ENCODE data around the gene ZFAND5.

ZFAND5 gene, protein sequence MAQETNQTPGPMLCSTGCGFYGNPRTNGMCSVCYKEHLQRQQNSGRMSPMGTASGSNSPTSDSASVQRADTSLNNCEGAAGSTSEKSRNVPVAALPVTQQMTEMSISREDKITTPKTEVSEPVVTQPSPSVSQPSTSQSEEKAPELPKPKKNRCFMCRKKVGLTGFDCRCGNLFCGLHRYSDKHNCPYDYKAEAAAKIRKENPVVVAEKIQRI

DNA sequence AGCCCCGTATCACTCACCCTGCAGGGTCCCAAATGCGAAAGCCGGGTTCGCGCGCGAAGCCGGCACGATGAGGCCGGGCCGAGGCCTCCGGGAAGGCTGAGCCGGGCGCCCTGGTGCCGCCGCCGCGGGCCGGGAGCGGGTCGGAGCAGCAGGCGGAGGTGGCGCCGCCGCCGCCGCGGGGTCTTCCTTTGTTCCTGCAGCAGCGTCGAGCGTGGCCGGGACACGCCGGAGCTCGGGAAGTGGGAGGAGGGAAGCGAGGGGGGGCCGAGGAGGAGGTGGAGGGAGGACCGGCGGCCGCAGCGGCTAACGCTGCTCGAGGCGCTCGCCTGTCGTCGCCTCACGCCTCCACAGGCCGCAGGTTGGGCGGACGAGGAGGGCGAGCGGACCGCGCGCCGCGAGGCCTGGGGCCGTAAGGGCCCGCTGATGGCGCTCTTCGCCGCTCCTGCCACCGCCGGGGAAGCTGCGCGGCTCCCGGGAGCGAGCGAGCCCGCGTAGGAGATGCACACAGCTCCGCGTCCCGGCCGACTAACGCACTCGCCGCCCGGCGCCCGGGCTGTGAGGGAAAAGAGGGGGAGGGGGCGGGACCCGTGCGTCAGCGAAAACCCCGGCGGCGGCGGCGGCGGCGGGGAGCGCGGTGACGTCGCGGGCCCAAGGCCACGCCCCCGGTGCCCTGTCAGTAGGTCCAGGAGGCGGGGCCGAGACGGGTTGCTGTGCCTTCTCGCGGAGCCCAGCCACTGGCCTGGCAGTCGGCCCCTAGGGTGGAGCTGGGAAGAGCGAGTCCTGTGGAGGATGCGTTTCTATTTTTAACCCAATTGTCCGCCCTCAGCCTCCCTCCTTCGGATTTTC lies at the start of gene ZFAND5:
Gene ZFAND5, minus strand, starts transcription at position 530 of the 846 bp plus-strand sequence. CDS start 4,430 bp downstream, outside the sequence.
- peak; percentile 99 for DNase-seq

DNA sequence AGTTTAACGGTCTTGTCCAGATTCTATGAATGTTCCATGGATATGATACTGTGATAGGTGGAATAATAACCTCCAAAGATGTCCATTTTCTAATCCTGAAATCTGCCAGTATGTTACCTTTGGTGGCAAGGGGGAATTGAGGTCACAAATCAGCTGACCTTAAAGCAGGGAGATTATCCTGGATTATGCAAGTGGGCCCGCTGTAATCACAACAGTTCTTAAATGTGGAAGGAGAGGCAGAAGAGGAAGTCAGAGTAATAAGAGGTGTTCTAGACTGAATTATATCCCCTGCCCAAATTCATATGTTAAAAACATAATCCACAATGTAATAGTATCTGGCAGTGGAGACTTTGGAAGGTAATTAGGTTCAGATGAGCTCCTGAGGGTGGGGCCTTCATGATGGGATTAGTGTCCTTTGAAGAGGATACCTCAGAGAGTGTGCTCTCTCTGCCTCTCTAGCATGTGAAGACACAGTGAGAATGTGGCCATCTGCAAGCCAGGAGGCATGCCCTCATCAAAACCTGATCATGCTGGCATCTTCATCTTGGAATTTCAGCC lies 47.6 kb upstream of the ZFAND5 start:
- no peak for DNase-seq

DNA sequence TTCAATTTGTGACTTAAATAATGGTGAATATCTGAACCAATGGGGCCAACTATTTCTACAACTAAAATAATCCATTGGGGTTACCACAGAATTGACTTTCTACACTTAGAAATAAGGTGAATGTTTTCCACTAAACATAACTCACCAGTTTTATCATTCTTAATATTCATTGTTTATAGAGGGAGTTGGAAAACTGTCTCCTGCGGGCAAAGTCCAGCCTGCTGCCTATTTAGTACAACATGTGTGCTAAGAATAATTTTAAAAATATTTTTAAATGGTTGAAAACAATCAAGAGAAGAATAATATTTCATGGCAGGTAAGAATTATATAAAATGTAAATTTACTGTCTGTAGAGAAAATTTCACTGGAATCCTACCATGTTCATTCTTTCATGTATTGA lies 45.2 kb upstream of the ZFAND5 start:
- DNase-seq = no peak

DNA sequence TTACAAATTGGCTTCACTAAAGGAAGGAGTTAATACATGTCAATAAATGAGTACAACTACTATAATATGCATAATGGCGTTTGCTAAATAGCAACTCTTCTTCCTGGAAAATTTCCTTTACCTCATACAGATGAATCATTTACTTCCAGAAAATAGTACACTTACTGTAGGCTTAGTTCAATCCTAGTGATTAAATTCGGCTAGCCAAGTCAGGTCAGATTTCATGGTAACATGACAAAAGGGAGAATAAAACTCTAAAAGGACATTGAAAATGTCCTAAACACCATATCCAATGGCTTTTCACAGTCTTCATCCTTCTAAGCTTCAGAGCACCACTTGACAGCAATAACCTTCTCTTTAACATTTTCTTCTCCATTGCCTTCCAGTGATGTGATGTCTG lies 42.1 kb upstream of the ZFAND5 start:
- no peak for DNase-seq

DNA sequence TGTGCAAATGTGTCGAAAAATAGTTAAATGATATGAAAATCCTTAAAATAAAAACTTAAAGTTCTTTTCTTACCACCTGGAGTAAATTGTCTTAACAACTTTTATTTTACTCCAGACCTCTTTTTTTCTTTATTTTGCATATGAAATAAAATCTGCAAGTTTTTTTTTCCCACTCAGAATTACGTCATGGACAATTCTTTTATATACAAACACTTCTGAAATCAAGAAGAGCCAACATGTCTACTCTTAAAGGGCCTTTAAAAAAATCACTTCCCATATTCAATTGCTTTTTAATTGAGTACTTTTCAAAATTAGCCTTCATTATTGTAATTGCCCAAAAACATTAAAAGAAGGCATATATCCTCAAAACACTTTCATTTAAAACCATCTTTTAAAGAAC lies 37.7 kb upstream of the ZFAND5 start:
- no peak for DNase-seq

DNA sequence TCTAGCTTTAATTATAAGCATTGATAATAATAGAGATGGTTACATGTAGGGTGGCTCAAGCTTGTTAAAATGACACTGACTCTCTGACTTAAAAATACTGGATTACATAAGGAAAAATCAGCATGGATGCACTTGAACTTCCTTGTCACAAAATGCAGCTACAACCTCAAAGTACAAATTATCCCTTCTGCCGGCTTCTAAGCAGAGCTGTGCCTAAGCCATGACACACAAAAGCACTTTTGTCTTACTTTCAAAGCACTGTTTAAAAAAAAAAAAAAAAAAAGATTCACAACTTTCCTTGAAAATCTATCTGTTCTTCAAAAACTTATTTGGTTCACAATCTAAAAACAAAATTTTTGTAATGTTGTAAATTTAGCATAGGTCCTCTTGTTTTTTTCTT lies 36.4 kb upstream of the ZFAND5 start:
- DNase-seq = no peak

DNA sequence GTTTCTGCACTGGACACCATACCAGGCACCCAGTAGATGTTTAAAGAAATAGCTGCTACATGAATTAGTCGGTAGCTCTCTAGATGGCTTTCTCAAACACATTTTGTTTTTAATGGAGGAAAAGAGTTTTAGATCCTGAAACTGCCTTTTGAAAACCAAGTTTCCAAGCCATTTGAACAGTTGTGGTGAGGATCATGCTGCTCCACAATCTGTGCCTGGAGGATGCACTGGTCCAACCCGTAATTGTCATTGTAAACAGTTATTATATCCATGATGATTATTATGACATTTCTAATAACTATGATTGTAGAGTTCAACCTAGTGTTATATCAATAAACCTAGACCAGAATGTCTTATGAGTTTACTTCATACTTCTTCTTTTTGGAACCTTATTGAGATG lies 35.9 kb upstream of the ZFAND5 start:
- DNase-seq = no peak

DNA sequence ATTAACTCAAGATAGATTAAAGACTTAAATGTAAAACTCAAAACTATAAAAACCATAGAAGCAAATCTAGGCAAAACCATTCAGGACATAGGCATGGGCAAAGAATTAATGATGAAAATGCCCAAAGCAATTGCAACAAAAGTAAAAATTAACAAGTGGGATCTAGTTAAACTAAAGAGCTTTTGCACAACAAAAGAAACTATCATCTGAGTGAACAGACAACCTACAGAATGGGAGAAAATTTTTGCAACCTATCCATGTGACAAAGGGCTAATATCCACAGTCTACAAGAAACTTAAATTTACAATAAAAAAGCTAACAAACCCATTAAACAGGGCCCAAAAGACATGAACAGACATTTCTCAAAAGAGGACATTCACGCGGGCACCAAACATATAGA lies 34.4 kb upstream of the ZFAND5 start:
- DNase-seq = no peak

DNA sequence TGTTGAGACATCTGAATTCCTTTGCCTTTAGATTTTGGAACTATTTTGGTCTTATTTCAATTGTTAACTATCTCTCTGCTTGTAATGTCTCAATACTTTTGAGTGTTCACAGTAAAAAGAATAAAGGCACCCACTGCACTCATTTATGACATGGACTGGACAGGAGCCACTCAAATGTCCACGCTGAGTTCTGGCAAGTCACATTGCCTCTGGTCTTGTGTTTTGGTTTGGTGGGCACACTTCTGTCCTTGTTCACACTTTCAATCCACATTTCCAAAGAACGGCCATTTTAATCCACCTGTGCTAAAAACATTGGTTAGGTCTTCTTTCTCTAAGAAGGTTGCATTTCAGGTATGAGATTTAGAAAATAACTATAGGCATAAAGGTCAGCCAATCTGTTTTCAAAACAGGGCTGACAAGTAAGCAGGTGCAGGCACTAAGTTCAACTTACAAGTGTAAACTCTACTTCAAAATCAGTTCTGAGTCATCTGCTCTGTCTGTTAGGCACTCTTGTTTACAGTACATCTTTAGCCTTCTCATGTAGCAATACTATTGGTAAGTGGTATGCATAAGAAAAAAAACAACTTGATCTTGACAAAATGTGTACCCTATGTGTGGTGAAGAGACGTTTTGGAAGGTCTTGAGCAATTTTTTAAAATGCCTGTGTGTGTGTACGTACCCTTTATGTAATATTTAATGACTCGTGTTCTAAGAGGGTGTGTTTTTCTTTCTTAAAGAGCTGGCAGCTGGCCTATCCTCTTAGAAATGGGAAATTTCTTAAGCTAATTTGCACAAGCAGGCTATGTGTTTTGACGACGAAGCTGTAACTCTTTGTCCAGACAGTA lies 31.5 kb upstream of the ZFAND5 start:
- DNase-seq = peak; percentile 31

DNA sequence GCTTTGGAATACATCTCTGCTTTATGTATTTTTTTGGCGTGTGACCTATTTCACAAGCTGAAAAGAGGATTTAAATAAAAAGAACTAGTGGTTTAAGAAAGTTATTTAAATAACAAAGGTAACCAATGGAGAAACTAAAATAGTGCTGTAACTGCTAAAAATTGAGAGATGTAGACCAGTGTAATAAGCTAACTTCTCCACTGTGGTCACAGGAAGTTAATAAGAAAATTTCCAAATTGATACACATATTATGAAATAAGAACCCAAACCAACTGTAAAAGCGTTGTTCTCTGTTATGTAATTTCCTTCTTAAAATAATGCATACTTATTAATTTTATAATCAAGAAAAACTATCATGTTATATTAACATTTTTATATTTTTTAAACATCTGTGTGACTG lies 29.1 kb upstream of the ZFAND5 start:
- DNase-seq = no peak

DNA sequence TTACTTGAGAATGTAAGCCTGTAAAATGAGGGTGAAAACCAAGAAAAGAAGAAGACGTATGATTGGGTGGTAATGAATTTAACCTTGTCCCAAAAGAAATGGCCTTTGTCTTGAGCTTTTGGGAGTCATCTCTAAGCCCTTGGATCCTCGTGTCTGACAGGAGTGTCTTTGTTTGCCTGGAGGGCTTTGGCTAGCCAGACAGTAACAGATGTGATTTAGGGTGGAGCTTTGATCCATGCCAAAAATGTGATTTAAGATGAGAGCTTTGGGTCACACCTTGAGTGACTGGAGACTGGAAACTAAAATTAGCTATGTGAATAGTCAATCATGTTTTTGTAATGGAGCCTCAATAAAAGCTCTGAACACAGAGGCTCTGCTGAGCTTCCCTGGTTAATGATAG lies 25.9 kb upstream of the ZFAND5 start:
- DNase-seq = no peak

DNA sequence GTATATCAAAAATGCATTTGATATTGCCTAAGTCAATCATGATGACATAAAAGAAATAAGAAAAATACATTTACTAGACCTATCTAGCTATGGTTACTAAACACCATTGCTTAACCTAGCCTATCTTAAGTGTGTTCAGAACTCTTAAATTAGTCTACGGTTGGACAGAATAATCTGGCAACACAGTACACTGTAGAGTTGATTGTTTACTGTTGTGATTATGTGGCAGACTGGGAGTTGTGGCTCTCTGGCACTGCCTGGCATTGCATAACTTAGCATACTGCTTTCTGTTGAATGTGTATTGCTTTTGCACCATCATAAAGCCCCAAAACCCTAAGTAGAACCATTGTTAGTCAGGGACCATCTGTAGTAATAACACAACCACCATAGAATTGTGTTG lies 21.2 kb upstream of the ZFAND5 start:
- DNase-seq = no peak

DNA sequence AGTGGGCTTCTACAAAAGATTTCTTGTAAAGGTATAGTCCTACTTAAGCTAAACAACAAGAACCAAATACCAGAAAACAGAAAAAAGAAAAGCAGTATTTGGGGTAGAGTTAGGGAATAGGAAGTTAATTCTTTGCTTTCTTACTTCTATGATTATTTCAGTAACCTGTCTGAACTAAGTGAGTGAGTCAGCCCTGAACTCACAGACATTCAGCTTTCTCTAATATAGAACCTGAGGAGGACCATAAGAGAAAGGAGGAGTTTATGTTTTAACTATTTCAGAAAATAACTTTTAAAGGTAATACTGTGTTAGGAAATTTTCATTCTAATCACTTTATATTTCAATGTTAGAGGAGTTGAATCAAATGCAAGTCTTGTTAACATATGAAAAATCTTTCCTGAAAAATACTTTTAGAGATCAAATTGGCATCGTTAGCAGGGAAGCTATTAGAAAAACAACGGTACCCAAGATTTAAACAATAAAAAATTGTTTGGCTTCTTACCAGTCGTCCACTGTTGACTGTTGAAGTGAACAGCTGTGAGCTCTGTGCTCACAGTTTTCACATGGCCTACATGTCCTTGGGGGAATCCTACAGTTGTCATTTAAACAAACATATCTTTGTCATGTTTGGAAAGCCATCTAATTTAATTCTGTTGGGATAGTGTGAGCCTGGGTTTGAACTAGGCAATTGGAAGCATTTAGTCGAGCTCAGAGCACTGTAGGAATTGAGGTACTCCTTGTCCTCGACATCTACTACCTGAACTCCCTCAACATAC lies 19.9 kb upstream of the ZFAND5 start:
- DNase-seq = no peak

DNA sequence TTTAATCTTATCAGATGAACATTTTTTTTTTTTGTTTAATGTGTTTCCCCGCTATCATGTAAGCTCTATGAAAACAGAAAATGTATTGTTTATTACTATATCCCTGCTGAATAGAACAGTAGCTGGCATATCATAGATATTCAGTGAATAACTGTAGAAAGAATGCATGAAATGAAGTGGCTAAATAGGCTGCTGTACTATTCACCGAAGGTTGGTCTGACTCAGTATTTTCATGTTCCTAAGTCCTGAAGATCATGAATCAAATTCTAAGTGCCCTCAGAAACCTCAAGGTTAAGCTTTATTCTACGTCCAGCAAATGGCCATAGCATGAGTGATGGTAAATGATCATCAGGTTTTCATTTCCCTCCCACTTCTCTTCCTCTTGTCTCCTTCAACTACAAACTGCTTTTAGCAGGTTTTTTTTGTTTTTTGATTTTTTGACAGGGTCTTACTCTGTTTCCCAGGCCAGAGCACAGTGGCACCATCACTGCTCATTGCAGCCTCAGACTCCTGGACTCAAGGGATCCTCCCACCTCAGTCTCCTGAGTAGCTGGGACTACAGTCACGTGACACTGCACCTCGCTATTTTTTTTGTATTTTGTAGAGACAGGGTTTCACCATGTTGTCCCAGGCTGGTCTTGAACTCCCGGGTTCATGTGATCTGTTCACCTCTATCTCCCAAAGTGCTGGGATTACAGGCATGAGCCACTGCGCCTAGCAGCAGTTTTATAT lies 19.1 kb upstream of the ZFAND5 start:
- DNase-seq = peak; percentile 91

DNA sequence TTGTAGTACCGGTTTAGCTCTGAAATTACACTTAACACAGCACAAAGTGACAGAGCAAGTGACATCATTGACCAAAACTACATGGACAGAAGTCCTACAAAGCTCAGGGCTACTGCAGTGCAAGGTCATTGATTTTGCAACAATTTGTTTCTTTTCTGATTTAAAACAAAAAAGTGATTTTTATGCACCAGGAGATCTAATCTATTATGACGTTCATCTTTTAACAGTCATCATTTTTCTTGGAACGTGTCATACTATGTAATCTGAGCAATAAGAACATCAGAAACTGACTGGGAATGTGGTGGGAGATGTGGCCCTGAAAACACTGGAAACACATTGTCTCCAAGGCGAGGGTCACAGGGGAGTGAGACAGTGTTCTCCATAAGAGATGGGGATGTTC lies 17.4 kb upstream of the ZFAND5 start:
- peak; percentile 61 for DNase-seq

DNA sequence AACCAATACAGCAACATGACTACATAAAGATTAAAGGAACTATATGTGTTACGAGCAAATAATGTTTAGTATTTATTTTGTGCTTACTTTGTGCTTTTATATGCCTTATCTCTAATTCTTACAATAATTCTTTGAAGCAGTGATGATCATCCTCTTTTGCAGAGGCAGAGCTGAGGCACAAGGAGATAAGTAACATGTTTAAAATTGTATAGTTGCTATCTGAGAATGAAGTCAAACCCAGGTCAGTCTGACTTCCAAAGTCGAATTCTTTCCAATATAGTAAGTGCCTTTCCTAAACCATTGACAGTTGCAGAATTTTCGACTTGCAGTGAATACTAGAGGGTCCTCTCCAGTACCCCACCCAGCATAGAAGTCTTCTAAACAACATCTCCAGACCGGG lies 12.0 kb upstream of the ZFAND5 start:
- no peak for DNase-seq

DNA sequence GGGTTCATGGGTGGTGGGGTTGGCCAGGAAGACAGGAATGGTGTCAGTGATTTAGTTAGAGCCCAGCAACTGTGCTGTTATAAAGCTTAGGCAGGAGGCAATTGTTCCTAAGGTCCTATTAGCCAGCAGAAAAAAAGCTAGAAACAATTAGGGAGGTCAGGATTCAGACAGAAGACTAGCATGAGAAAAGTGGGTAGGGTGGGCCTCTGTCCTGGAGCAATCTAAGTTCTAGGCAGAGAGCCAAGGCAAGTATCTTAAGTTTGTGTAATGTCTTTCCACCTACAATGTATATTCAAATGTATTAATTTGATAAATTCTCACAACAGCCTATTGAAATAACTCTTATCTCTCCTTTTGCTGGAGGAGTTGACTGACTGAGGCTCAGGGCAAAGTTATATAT lies 6.1 kb upstream of the ZFAND5 start:
- DNase-seq = no peak

DNA sequence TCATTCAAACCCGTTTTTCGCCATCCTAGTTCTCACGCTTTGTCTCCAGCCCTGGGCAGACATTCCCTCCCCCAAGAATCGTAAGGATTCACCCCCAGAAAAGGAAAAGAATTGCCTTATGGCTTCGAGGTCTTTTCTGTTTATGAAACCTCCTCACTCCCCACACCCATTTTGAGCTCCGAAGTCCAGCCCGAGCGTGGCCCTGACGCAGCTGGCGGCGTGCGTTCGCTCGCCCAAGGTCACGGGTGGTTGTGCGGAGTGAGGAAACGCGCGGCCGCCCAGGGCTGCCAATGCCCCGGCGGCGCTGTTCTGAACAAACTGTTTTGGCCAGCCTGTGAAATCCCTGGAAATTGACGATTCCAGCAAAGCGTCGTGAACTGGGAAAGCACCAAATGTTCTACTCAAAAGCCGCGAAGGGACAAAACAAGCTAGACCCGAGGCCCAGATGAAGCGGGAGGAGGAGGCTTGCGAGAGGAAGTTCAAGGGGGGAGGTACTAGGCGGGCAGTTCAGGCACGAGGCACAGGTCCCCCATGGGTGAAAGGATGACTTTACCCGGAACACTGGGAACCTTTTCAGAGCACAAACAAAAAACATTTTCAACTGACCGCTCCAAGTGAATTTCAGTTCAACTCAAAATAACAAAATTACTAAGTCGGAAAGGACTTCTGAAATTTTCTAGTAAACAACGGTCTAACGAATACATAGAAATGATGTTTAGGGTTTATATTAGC lies 683 bp upstream of the ZFAND5 start:
- DNase-seq = peak; percentile 83

DNA sequence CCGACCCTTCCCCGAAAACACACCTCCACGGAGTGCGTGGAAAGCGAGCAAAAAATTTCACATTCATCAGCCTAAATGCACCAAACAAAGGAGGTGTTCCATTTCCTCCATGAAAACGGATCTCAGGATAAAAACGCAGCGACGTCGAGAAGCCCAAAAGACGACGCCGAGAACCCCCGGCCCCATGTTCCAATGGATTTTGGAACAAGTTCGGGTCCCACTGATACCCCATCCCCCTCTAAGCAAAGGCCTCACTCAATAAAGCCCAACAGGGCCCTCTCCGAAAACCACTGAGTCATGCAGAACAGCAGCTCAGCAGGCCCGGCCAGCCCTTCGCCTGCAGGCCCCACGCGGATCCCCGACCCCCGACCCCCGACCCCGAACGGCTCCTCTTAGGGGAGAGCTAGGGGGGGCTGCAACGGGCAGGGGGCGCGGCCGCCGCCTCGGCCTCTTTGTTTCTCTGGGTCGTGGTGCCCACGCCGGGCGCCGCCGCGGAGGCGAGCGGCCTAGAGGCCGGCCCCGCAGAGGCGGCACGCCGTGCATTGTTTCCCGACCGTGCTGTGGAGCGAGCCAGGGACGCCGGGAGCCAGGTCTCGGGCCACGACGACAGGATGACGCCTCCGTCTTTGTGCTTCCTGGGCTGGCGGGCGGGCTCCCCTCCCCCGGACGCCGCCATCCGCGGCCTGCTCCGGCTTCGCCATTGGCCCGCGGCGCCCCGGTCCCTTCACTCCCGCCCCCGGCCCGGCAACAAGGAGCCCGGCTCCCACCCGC lies 915 bp downstream of the ZFAND5 start:
- peak; percentile 67 for DNase-seq

DNA sequence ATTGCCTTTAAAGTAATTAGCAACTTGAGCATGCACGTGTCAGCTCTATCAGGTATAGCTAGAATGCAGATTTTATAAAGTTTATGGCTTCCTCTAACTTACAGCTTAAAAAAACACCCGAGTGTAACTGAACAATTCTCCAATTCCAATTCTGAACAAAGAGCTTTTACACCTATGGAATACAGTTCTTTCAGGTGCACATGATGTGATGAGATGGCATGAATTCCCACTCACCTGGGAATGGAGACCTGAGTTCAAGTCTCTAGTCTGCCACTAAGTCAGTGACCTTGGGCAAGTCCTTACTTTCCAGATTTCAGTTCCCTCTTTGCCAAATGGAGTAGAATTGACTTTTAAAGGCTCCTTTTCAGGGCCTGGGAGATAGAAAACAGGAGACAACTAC lies 1.8 kb downstream of the ZFAND5 start:
- no peak for DNase-seq

Measured in fibroblast of skin of right biceps (primary cell).